HepG2 (cell line): Measurements from ENCODE around the gene ZNF25. TPM values are rescaled to one million over a fixed set of nuclear protein-coding genes. Genes with fewer than 3 reads are reported as not detected.

Source experiments
- ATAC-seq: fragments of 200-7000 bp; cut with Tn5 transposase; 3 replicates; pipeline ENCODE4 v1.9.1; 2020; ENCODE audit warnings: mild to moderate bottlenecking, moderate library complexity
- BruUV-seq: library from RNA; stranded (reverse); fragments of 400-500 nt; replicated peaks from 2 replicates; lab custom pipeline; 2021; lab: Mats Ljungman, UMichigan
- CTCF ChIA-PET: fragments of 300-600 bp; formaldehyde crosslinking; extraction: SDS; loops from one replicate; lab custom pipeline; 2021; ENCODE audit warnings: low total read pairs, inconsistent platforms, low intra/inter-chr PET ratio; lab: Yijun Ruan, JAX
- POLR2A ChIA-PET: fragments of 350-600 bp; sonication (Branson Sonifier 250); formaldehyde crosslinking; loops from one replicate; lab custom pipeline; 2020; ENCODE audit warnings: antibody characterized with exemption, inconsistent platforms; lab: Yijun Ruan, JAX
- DNase-seq: peaks from one replicate; pipeline ENCODE4 v3.0.0-alpha.2; 2015; ENCODE audit warnings: low spot score
- FAIRE-seq: peaks from 3 replicates; lab custom pipeline; 2011; peaks lifted over from hg19 to GRCh38; lab: Jason Lieb, UNC
- H2AFZ ChIP-seq: one replicate; pipeline ENCODE4 v1.6.1; 2011; ENCODE audit warnings: low read length, inconsistent platforms
- H3K27ac ChIP-seq: fragments of 300-600 bp; 3 replicates; pipeline ENCODE4 v1.8.0; 2011; ENCODE audit warnings: mixed run types, mild to moderate bottlenecking, mixed read lengths, low read length, inconsistent platforms; ENCODE audit not compliant: insufficient read depth; ENCODE audit errors: extremely low read length
- H3K27me3 ChIP-seq, 2 experiments: fragments of 200-600 bp in 1 of 2; 2 replicates in 1 of 2; 3 replicates in 1 of 2; pipeline versions ENCODE4 v1.6.0 to v1.8.0; 2011; ENCODE audit warnings: low read length in 2 of 2, mild to moderate bottlenecking in 2 of 2, moderate library complexity in 2 of 2, inconsistent platforms in 1 of 2; ENCODE audit not compliant: insufficient read depth in 2 of 2, control insufficient read depth in 1 of 2
- H3K36me3 ChIP-seq, 2 experiments: fragments of 200-600 bp in 1 of 2; replicated peaks in 1 of 2; 2 replicates in 1 of 2; 3 replicates in 1 of 2; pipeline versions ENCODE4 v1.5.1 to v1.8.0; 2011; ENCODE audit warnings: low read length in 2 of 2, inconsistent platforms in 1 of 2; ENCODE audit not compliant: insufficient read depth in 2 of 2, control insufficient read depth in 1 of 2
- H3K4me1 ChIP-seq: 2 replicates; pipeline ENCODE4 v1.5.1; 2012; ENCODE audit warnings: low read length, inconsistent platforms; ENCODE audit not compliant: insufficient read depth
- H3K4me2 ChIP-seq: 2 replicates; pipeline ENCODE4 v1.6.0; 2011; ENCODE audit warnings: low read depth, low read length, inconsistent platforms
- H3K4me3 ChIP-seq, 3 experiments: fragments of 200-600 bp in 1 of 3; sonication (generic), shearing (Covaris generic) in 1 of 3; replicated peaks in 1 of 3; 2 replicates each; pipeline ENCODE4 v1.5.1; 2011 to 2016; ENCODE audit warnings: low read length in 3 of 3, inconsistent platforms in 2 of 3, low read depth in 2 of 3, mild to moderate bottlenecking in 2 of 3, control low read depth in 1 of 3, mixed read lengths in 1 of 3; ENCODE audit not compliant: insufficient read depth in 1 of 3
- H3K79me2 ChIP-seq: one replicate; pipeline ENCODE4 v1.6.1; 2011; ENCODE audit warnings: low read length, inconsistent platforms; ENCODE audit not compliant: insufficient read depth
- H3K9ac ChIP-seq: 2 replicates; pipeline ENCODE4 v1.6.0; 2011; ENCODE audit warnings: mild to moderate bottlenecking, low read depth, low read length, inconsistent platforms; ENCODE audit not compliant: insufficient read depth
- H3K9me3 ChIP-seq: 2 replicates; pipeline ENCODE4 v1.5.1; 2012; ENCODE audit warnings: mild to moderate bottlenecking, low read length
- H4K20me1 ChIP-seq: 2 replicates; pipeline ENCODE4 v1.6.0; 2011; ENCODE audit warnings: inconsistent platforms, mild to moderate bottlenecking, low read length, moderate library complexity; ENCODE audit not compliant: insufficient read depth
- NFE2 ChIP-seq: sonication (generic); formaldehyde crosslinking; IDR thresholded peaks from 2 replicates; pipeline ENCODE4 v1.4.0; 2020; ENCODE audit warnings: missing genetic modification reagents
- PATZ1 ChIP-seq: sonication (generic); formaldehyde crosslinking; IDR thresholded peaks from 2 replicates; pipeline ENCODE4 v1.4.0; 2020; ENCODE audit warnings: missing genetic modification reagents
- TEF ChIP-seq: sonication (generic); formaldehyde crosslinking; IDR thresholded peaks from 2 replicates; pipeline ENCODE4 v1.5.0; 2020; ENCODE audit warnings: missing genetic modification reagents
- ZFAT ChIP-seq: sonication (generic); formaldehyde crosslinking; conservative IDR thresholded peaks from 2 replicates; pipeline ENCODE4 v1.8.1; 2023; ENCODE audit warnings: missing genetic modification reagents, inconsistent platforms
- ZNF549 ChIP-seq: sonication (generic); formaldehyde crosslinking; IDR thresholded peaks from 2 replicates; pipeline ENCODE4 v1.5.0; 2020; ENCODE audit warnings: missing genetic modification reagents
- ZNF605 ChIP-seq: sonication (generic); formaldehyde crosslinking; IDR thresholded peaks from 2 replicates; pipeline ENCODE4 v1.8.0; 2022; ENCODE audit warnings: mild to moderate bottlenecking, missing genetic modification reagents
- ZNF609 ChIP-seq: sonication (generic); formaldehyde crosslinking; IDR thresholded peaks from 2 replicates; pipeline ENCODE4 v1.4.0; 2020; ENCODE audit warnings: mild to moderate bottlenecking, missing genetic modification reagents, borderline replicate concordance
- ZNF639 ChIP-seq: conservative IDR thresholded peaks from 2 replicates; pipeline ENCODE4 v1.6.1; 2018; ENCODE audit warnings: missing genetic modification reagents
- WGBS: methylation state at CpG from one replicate; pipeline ENCODE4 v1.1.6; 2017; ENCODE audit warnings: low lambda C conversion rate; 5-methylcytosine and 5-hydroxymethylcytosine counted together
- in situ Hi-C: cut with HindIII; loops from 2 replicates; pipeline ENCODE4 v1.10.0; 2017; ENCODE audit warnings: low pct_unique_long_range_greater_than_20kb; ENCODE audit not compliant: extremely low pct_ligation_motif_present
- intact Hi-C: fragments of 100-400 bp; cut with micrococcal nuclease; formaldehyde crosslinking; loops from one replicate; pipeline ENCODE4 v1.10.0; 2022; ENCODE audit not compliant: unreplicated experiment
- polyA plus RNA-seq, 8 experiments: library from polyadenylated mRNA; depleted of rRNA in 3 of 8; stranded (reverse) in 7 of 8; unstranded in 1 of 8; fragments of >200 nt; fragmentation: Illumina TruSeq in 4 of 8; extraction: Trizol in 4 of 8; gene quantifications; 2 replicates each; pipeline versions ENCODE4 v1.2.1 to v1.2.3, GENCODE V29; 2011 to 2016; ENCODE audit warnings: low read depth in 4 of 8, missing spikeins in 1 of 8, mixed read lengths in 1 of 8; ENCODE audit not compliant: insufficient read depth in 1 of 8
- total RNA-seq, 5 experiments: library from RNA; depleted of rRNA; stranded (reverse); fragments of >200 nt; fragmentation: Illumina TruSeq; extraction: Trizol; gene quantifications; 2 replicates each; pipeline ENCODE4 v1.2.3, GENCODE V29; 2016; ENCODE audit warnings: low read depth in 1 of 5

The ZNF25 gene
- total and polyA plus RNA-seq, 2 of the 13 experiments (the other 11 are each of a cell fraction or from before 2014, with no cell fraction given): 1.4 to 1.5 TPM

GRCh38 chr10:37934791-37935190 lies 41.7 kb downstream of the ZNF25 start:
- no TSS peak for BruUV-seq
- H2AFZ ChIP-seq: no peak overlapping the region
- FAIRE-seq (no peak), ATAC-seq (no peak), DNase-seq (no peak)
- TF ChIP-seq NFE2 (CRISPR knock-in tag) (no peak), ZNF605 (CRISPR knock-in tag) (no peak), PATZ1 (CRISPR knock-in tag) (no peak), ZNF549 (no peak)
- H4K20me1 ChIP-seq: no peaks in the 10 kb centered on the region
- no peaks in the 10 kb centered on the region for H3K36me3 ChIP-seq
- H3K9ac ChIP-seq: no peak overlapping the region
- H3K27me3 ChIP-seq: peaks cover 0 to 2% of the 10 kb centered on the region in 2 experiments; a peak in 2 of 5 replicates
- H3K79me2 ChIP-seq: no peaks in the 10 kb centered on the region
- WGBS: 8% methylated on average over 2 of the region's 2 CpGs
- H3K4me2 ChIP-seq: no peak overlapping the region
- in situ Hi-C loops: no loop called here
- no peak overlapping the region for H3K27ac ChIP-seq
- H3K4me1 ChIP-seq: no peaks in the 10 kb centered on the region
- POLR2A ChIA-PET: no interaction called here
- H3K4me3 ChIP-seq: no peak overlapping the region
- H3K9me3 ChIP-seq: no peaks in the 10 kb centered on the region
- CTCF ChIA-PET: no interaction called here
- intact Hi-C loops: loop anchor here (10.0 kb wide), 1 partner anchor 180 kb away; no protein-coding TSS in a partner anchor

- H3K27ac ChIP-seq: no peak overlapping the region
- in situ Hi-C loops: no loop called here
Observed at GRCh38 chr10:37930423-37930822, 46.0 kb downstream of the ZNF25 start.

More at GRCh38 chr10:37930423-37930822, 46.0 kb downstream of the ZNF25 start:
- no peak for TF ChIP-seq ZNF609 (CRISPR knock-in tag)
- TF ChIP-seq TEF (CRISPR knock-in tag): no peak
- no peak for TF ChIP-seq ZNF639
- TF ChIP-seq ZFAT (CRISPR knock-in tag): no peak
- TF ChIP-seq, all 625 proteins: peak for 0
- Histone ChIP-seq H2AFZ (no peak overlapping the region), H3K4me3 (no peak overlapping the region), H3K9ac (no peak overlapping the region), H3K9me3 (no peaks in the 10 kb centered on the region), H3K27me3 (no peaks in the 10 kb centered on the region; a peak in 2 of 5 replicates), H3K79me2 (no peaks in the 10 kb centered on the region), H3K4me1 (no peaks in the 10 kb centered on the region), H3K36me3 (no peaks in the 10 kb centered on the region), H3K4me2 (no peak overlapping the region), H4K20me1 (no peaks in the 10 kb centered on the region)
- FAIRE-seq (no peak), DNase-seq (no peak), ATAC-seq (no peak)
- ChIA-PET CTCF (no interaction called here), POLR2A (no interaction called here)
- no TSS peak for BruUV-seq
- 0% methylated on average over 2 of the region's 2 CpGs for WGBS
- intact Hi-C loops: loop anchor here (10.0 kb wide), 1 partner anchor 176 kb away; no protein-coding TSS in a partner anchor
